Measurements from ENCODE around the gene KRTAP10-4. TPM values are rescaled to one million over a fixed set of nuclear protein-coding genes. Genes with fewer than 3 reads are reported as not detected.

Gene KRTAP10-4
- total RNA-seq, 1 experiment from 2014 or later: not detected

DNA sequence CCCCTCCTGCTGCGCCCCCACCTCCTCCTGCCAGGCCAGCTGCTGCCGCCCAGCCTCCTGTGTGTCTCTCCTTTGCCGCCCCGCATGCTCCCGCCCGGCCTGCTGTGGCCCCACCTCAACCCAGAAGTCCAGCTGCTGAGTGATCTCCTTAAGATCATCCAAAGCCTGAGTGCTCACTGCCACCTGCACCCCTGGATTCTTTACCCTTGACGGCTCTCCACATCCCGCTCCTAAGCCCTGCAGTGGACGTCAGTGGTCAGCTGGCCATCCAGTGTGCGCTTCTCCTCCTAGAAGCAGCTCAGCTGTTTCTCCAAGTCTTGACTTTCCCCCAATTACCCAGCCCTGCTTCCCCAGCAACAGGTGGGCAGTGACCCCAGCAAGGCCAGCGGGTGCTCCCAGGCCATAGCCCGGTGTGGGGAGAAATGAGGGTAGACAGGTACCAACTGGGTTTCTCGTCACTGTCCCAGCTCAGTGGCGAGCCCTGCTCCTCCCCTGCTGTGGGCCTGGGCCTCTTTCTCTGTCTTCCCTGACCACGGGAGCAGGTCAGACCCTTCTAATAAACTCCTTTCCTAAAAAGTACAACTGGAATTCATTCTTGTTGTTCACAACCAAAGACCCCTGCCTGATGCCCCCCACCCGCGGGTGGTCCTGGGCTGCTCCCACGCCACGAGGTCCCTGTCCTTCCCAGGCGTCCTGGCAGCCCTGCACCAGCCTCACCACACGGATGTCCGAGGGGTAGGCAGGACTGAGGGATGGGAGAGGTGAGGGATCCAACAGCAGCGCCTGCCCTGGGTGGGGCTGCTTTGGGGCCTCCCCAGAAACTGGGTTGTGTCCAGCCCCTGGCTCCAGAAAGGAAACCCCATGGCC lies 28.3 kb downstream of the KRTAP10-4 start:
- ChIA-PET POLR2A (ENCODE audit: unreplicated experiment) (no interaction called here), CTCF (no interaction called here)
- no TSS peak for BruUV-seq (replicated peaks)
- no peak overlapping the region for H3K4me3 ChIP-seq
- intact Hi-C loops (cut with micrococcal nuclease; ENCODE audit: unreplicated experiment): no loop called here
- no peaks in the 10 kb centered on the region for H3F3A ChIP-seq (ENCODE audit: insufficient read depth, low read depth)
- peaks cover 62% of the 10 kb centered on the region for H3K27me3 ChIP-seq (ENCODE audit: insufficient read depth, low read depth)
- TF ChIP-seq EZH2 (IDR thresholded peaks at IDR 0.05; ENCODE audit: low read depth): no peak
- TF ChIP-seq, protein P1, sequence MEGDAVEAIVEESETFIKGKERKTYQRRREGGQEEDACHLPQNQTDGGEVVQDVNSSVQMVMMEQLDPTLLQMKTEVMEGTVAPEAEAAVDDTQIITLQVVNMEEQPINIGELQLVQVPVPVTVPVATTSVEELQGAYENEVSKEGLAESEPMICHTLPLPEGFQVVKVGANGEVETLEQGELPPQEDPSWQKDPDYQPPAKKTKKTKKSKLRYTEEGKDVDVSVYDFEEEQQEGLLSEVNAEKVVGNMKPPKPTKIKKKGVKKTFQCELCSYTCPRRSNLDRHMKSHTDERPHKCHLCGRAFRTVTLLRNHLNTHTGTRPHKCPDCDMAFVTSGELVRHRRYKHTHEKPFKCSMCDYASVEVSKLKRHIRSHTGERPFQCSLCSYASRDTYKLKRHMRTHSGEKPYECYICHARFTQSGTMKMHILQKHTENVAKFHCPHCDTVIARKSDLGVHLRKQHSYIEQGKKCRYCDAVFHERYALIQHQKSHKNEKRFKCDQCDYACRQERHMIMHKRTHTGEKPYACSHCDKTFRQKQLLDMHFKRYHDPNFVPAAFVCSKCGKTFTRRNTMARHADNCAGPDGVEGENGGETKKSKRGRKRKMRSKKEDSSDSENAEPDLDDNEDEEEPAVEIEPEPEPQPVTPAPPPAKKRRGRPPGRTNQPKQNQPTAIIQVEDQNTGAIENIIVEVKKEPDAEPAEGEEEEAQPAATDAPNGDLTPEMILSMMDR (conservative IDR thresholded peaks at IDR 0.05): no peak
- no peaks in the 10 kb centered on the region for H3K4me1 ChIP-seq (replicated peaks; ENCODE audit: insufficient read depth)
- no peaks in the 10 kb centered on the region for H3K9me2 ChIP-seq (ENCODE audit: insufficient read depth)
- no peak overlapping the region for H2AFZ ChIP-seq
- no peaks in the 10 kb centered on the region for H3K79me2 ChIP-seq (ENCODE audit: low read depth)
- DNase-seq: no peak
- H4K20me1 ChIP-seq (ENCODE audit: insufficient read depth): no peaks in the 10 kb centered on the region
- no peaks in the 10 kb centered on the region for H3K9me3 ChIP-seq (ENCODE audit: insufficient read depth, low read depth)
- no peak overlapping the region for H3K27ac ChIP-seq
- H3K4me2 ChIP-seq: no peak overlapping the region
- H3K36me3 ChIP-seq (ENCODE audit: low read depth): no peaks in the 10 kb centered on the region

DNA sequence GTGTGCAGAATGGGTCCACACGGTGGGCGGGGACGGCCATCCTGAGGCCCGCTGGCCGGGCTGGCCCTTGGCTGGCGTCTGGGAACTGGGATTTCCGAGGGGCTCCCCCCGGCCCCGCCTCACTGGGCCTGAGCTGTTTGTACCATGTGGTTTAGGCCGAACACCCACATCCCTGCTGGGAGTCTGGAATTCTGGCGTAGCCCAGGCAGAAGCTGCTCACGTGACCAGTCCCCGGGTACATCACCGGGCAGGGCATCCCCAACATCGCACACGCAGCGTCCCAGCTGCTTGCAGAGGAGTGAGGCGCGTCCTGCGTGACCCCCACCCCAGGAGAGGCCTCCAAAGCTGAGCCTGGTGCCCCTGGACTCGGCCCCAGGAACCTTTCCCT lies 28.9 kb downstream of the KRTAP10-4 start:
- Histone ChIP-seq H3K4me1 (replicated peaks; ENCODE audit: insufficient read depth) (no peaks in the 10 kb centered on the region), H4K20me1 (ENCODE audit: insufficient read depth) (no peaks in the 10 kb centered on the region), H3F3A (ENCODE audit: insufficient read depth, low read depth) (no peaks in the 10 kb centered on the region), H2AFZ (no peak overlapping the region), H3K27ac (no peak overlapping the region), H3K9me2 (ENCODE audit: insufficient read depth) (no peaks in the 10 kb centered on the region), H3K4me3 (no peak overlapping the region), H3K9me3 (ENCODE audit: insufficient read depth, low read depth) (no peaks in the 10 kb centered on the region), H3K27me3 (ENCODE audit: insufficient read depth, low read depth) (peaks cover 65% of the 10 kb centered on the region), H3K79me2 (ENCODE audit: low read depth) (no peaks in the 10 kb centered on the region), H3K36me3 (ENCODE audit: low read depth) (no peaks in the 10 kb centered on the region), H3K4me2 (no peak overlapping the region)
- intact Hi-C loops (cut with micrococcal nuclease; ENCODE audit: unreplicated experiment): no loop called here
- no peak for DNase-seq
- ChIA-PET CTCF (no interaction called here), POLR2A (ENCODE audit: unreplicated experiment) (no interaction called here)
- TF ChIP-seq, protein P1 (conservative IDR thresholded peaks at IDR 0.05): no peak
- no peak for TF ChIP-seq EZH2 (IDR thresholded peaks at IDR 0.05; ENCODE audit: low read depth)
- no TSS peak for BruUV-seq (replicated peaks)

DNA sequence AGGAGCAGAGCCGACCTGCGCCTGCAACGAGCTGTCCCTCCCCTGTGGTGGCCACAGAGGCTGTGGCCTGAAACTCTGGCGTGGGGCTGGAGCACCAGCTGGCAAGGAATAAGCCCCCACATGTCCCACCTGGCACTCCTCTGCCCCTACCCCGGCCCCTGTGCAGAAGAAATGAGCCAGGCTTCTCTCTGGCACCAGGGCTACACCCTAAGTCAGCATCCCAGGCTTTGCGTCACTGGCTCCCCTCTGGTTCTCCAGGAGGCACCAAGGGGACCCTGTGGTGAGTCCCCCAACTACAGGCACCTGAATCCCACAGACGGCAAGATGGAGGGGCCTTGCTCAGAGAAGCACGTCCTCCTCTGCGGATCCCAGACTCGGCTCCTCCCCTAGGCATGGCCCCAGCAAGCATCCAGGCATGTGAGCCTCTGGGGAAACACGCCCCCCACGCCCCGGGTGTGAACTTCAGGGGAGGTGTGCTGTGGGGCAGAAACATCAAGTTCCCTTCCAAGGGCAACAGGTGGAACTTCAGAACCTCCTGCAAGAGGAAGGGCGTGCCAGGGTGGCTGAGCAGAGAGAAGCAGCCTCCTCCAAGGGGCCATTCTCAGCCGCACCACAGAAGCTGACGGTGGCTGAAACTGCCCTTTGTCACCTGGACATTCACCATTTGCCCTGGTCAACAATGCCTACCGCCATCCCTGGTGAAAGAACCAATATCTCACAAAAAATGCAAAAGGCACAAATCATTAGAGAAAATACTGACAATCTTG lies 29.8 kb downstream of the KRTAP10-4 start:
- Histone ChIP-seq H3K27me3 (ENCODE audit: insufficient read depth, low read depth) (peaks cover 66% of the 10 kb centered on the region), H3K4me1 (replicated peaks; ENCODE audit: insufficient read depth) (no peaks in the 10 kb centered on the region), H3K4me2 (no peak overlapping the region), H3K9me3 (ENCODE audit: insufficient read depth, low read depth) (no peaks in the 10 kb centered on the region), H3K27ac (no peak overlapping the region), H4K20me1 (ENCODE audit: insufficient read depth) (no peaks in the 10 kb centered on the region), H3K36me3 (ENCODE audit: low read depth) (no peaks in the 10 kb centered on the region), H3K79me2 (ENCODE audit: low read depth) (no peaks in the 10 kb centered on the region), H3F3A (ENCODE audit: insufficient read depth, low read depth) (no peaks in the 10 kb centered on the region), H3K4me3 (no peak overlapping the region), H2AFZ (no peak overlapping the region), H3K9me2 (ENCODE audit: insufficient read depth) (no peaks in the 10 kb centered on the region)
- POLR2A ChIA-PET (ENCODE audit: unreplicated experiment): no interaction called here
- CTCF ChIA-PET: no interaction called here
- no TSS peak for BruUV-seq (replicated peaks)
- no peak for DNase-seq
- TF ChIP-seq EZH2 (IDR thresholded peaks at IDR 0.05; ENCODE audit: low read depth): no peak
- TF ChIP-seq, protein P1 (conservative IDR thresholded peaks at IDR 0.05): no peak
- intact Hi-C loops (cut with micrococcal nuclease; ENCODE audit: unreplicated experiment): no loop called here
